HG03439 (cell line): ENCODE measurements around the gene BAIAP3.
"Not testable (repeated sequence)": the region's sequence is repeated elsewhere in the genome, so short reads cannot be mapped to it uniquely, and the experiment has no call there.

Experiments
- ATAC-seq: cut with Tn5 transposase; IDR thresholded peaks from one replicate; pipeline ENCODE4 v1.9.1; 2021; ENCODE audit warnings: mild to moderate bottlenecking, moderate library complexity; ENCODE audit not compliant: unreplicated experiment

BAIAP3 gene

DNA sequence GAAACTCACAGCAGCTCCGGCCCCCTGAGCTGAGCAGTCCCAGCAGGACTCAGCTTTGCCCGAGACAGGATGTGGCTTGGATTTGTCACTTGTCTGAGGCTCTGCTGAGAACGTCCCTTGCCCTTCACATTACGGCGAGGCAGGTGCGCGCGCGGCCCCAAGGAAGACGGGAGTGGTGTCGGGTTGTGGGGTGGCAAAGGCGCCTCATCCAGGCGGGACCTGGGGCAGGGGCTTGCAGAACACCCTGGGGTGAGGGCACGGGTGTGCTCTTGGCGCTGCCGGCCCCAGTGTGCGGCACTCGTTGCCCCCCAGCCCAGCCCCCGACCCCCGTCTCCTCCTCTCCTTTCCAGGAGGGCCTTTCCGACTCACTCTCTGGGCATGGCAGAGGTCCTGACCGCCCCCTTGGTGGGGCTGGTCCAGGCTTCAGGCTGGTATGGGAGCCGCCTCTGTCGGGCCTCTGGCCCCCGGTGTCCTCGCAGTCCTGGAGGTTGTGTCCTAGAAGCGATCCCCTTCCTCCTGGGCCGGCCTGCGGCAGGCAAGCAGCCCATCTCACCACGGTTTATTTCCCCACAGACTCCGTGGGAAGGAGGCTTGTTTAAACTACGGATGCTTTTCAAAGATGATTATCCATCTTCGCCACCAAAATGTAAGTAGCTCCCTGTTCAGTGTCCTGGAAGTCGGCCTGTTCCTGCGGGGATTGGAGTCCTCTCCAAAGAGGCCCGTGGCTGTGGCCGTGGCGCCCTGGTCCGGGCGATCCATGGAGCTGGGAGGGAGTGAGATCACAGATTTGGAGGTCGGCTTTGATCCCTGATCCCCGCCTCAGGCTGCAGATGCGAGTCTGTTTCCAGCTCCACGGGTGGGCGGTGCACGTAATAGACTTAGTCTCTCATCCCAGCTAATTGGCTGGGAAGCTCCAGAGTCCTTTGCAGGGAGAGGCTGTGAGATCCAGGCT lies 18.1 kb upstream of the BAIAP3 start:
- no peak for ATAC-seq

GRCh38 chr16:1316033-1316405 lies 17.4 kb upstream of the BAIAP3 start:
- ATAC-seq, result no peak

DNA sequence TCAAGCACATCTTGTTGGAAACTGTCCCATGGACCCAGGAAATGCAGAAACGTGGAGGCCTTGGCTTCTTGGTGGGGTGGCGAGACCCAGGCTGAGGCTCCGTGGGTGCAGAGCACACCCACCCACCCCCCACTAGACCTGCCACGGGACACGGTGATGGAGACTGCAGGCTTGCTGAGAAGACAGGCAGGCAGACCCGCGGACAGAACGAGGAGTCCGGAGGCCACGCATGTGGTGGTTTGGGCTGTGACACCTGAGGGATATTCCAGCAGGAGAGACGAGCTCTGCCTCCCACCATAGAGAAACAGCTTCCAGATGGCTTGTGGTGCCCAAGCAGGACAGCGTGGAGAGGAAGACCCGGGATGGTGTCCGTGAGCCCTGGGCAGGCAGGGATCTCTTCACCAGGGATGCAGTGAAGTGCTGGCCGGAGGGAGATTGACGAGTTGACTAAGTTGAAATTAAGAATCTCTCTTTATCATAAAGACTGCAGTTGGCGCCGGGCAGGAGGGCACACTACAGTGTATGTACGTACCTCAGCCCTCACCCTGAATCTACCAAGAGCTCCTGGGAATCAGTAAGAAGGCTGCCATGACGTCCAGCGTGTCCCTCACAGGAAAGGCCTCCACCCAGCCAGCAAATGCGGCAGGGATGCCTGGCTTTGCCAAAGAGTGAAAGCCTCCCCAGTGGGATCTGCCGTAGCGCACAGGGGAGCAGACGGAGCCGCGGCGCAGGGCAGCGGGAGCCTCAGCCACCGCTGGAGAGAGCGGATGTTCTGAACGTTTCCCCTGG lies 15.8 kb upstream of the BAIAP3 start:
- no peak for ATAC-seq

DNA sequence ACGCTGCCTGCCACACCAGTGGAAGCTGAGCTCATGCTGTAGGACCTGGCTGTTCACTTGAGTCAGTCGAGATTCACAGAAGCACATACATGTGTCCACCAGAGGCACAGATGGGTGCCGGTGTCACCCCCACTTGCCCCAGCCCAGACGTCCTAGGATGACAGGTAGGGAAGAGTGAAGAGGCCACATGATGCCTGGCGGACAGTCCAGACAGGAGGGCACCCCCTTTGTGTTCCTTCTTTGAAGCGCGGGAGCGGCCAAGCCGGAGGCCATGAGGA lies 15.2 kb upstream of the BAIAP3 start:
- ATAC-seq, result no peak

GRCh38 chr16:1319041-1319440 lies 14.4 kb upstream of the BAIAP3 start:
- ATAC-seq, result no peak

DNA sequence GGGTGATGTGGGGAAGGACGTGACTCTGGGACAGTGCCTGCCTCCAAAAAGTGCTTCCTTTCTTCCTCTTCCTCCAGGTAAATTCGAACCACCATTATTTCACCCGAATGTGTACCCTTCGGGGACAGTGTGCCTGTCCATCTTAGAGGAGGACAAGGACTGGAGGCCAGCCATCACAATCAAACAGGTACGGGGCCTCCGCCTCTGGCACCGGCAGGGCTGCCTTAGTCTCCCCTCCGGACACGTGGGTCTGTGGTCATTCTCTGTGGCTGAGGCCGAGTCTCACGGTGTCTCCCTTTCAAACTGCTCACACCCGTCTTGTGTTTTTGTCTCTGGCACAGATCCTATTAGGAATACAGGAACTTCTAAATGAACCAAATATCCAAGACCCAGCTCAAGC lies 13.3 kb upstream of the BAIAP3 start:
- ATAC-seq, result no peak

DNA sequence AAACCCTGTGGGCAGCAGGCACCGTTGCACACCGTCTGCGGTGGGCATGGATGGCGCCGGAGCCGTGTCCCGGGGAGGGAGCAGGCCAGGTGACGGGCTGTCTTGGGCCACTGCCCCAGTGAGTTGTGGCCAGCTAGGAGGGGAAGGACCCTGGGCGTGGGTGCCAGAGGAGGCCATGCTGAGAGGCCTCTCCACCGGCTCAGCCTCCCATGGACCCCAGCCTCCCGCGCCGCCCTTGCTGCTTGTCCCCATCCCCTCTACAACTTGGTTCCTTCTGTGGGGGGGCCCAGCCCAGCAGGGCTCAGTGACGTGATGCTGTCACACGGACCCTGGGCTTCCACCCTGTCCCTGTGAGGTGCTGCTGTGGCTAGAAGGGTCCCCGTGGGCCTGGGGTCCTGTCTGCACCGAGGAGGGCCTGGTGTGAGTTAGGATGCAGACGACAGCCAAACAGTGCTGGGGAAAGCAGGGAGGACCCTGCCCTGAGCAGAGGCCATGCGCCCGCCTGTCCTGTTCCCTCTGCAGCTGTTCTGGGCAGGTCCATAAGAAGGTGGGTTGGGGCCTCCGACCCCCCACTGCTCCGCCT lies 12.7 kb upstream of the BAIAP3 start:
- ATAC-seq, result no peak

- ATAC-seq, result no peak
These were observed 11.0 kb upstream of the BAIAP3 start for GRCh38 chr16:1322407-1322806.

- ATAC-seq, result no peak
These were observed 9.9 kb upstream of the BAIAP3 start for GRCh38 chr16:1323296-1324239.

DNA sequence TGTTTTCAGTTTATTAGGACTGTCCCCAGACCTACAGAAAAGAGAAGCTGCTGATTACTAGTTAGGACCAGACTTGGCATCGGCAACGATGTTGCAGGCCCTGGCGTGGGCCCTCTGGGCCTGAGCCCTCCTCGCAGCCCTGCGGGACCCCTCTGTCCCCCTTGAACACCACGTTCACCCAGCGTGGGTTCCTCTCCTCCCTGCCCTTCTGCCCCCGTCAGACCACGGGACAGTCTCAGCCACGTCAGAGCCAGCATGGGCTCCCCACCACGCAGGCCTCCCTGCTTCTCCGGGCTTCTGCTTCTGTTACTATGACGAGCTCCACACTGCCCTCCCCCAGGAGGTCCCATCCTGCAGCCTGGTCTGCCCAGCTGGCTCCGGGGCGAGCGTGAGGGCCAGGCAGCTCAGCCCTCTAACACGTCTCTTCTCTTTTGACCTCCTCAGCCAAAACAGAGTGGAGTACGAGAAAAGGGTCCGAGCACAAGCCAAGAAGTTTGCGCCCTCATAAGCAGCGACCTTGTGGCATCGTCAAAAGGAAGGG lies 9.1 kb upstream of the BAIAP3 start:
- no peak for ATAC-seq

GRCh38 chr16:1325261-1325660 lies 8.2 kb upstream of the BAIAP3 start:
- no peak for ATAC-seq

- ATAC-seq, result no peak
These were observed 7.6 kb upstream of the BAIAP3 start for GRCh38 chr16:1325673-1326371.

DNA sequence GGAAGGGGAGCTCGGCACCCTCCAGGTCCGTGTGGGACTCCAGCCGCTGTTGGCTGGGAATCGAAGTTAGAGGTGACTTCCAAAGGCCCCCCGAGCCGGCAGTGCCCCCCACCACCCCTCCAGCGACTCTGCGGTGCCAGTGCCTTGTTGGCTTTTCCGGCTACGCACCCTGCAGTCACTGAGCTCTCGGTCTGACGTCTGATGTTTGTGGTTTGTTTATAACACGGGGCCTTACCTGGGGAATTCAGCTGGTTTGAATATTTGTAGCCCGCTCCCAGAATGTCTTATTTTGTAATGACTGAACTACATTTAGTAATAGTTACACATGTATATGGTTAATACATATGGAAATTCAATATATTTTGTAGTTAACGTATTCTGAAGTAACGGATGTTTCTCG lies 7.1 kb upstream of the BAIAP3 start:
- ATAC-seq, result no peak

DNA sequence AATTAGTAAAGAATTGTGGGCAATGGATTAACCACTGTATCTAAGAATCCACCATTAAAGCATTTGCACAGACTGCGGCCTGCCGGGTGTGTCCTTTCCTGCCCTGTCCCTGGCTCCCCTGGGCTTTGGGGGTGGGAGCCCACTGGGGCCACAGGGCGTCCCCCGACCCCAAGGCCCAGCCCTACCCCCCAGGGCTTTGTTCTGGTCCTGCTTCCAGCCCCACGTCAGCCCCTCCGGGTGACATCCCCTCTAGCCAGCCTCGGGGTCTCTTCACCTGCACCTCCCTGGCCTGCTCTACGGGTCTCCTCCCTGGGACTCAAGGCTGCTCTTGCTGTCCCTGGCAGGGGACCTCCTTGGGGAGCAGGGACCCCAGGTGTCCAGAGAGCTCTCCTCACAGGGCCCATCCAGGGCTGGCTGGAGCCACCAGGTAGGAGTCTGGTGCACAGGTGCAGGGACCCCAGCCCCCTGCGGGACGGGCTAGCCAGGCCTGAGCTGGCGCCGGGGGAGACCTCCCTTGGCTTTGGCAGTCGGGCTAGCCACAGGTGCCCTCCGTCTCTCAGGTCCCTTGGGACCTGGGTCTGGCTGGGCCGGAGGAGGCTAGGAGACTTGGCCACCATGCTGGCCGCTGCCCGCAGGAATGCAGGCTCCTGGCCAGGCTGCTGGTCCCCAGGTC lies 6.4 kb upstream of the BAIAP3 start:
- no peak for ATAC-seq

GRCh38 chr16:1327619-1327947 lies 5.9 kb upstream of the BAIAP3 start:
- no peak for ATAC-seq

DNA sequence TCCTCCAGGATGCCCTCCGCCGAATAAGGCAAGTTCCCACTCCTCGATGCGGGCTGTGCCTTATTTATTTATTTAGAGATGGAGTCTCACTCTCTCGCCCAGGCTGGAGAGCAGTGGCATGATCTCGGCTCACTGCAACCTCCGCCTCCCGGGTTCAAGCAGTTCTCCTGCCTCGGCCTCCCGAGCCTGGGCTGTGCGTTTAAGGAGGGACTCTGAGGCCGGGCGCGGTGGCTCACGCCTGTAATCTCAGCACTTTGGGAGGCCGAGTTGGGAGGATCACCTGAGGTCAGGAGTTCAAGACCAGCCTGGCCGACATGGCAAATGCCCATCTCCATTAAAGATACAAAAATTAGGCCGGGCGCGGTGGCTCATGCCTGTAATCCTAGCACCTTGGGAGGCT lies 5.3 kb upstream of the BAIAP3 start:
- ATAC-seq, result not testable (repeated sequence)

DNA sequence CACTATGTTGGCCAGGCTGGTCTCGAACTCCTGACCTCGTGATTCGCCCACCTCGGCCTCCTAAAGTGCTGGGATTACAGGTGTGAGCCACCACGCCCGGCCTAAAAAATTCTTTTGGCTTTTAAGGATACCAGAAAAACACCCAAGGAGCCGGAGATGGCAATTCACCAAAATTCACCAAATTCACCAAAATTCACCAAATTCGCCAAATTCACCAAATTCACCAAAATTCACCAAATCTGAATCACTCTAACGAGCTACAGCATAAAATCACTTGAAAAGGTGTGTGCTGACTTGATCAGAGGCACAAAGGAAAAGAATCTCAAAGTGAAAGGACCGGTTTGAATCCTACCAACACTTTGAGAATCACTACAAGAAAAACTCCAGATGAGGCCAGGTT lies 4.5 kb upstream of the BAIAP3 start:
- ATAC-seq, result not testable (repeated sequence)

DNA sequence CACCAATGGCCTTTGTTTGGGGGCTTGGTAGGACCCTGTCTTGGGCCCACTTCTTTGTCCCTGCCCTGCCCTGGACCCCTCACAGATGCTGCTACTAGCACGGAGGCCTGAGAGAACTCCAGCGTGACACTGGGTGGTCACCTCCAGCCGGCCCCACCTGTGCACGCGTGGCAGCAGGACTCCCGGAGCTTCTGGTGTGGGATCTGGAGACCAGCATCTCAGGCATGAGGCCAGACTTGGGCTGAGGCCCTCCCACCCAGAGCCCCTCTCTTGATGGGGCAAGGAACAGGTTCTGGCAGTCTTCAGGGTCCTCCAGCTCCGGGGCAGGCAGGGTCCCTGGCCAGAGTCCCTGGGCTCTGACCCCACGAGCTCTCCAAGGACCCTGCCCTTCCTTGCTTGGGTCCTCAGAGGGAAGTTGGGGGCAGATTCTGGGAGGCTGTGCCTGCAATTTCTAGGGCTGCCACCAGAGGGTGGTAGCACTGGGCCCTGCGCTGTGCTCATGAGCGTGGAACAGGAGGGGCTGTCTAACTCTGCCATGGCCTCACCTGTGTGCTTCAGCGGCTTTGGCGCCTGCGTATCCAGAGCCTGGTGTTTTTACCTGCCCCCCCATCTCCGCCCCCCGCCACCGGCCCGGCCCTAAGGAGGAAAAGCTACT lies 3.1 kb upstream of the BAIAP3 start:
- ATAC-seq, result no peak
